UCSD-AML1 (cell line): ENCODE results near the gene AHCTF1.

ENCODE experiments used
- DNase-seq: peaks from one replicate; lab custom pipeline; 2025; ENCODE audit not compliant: unreplicated experiment; lab: John Stamatoyannopoulos, UW

AHCTF1 gene

GRCh38 chr1:246798606-246799496 is 132.9 kb downstream of the AHCTF1 start:
- no peak for DNase-seq

GRCh38 chr1:246798107-246798506 is 133.6 kb downstream of the AHCTF1 start:
- DNase-seq = no peak

DNA sequence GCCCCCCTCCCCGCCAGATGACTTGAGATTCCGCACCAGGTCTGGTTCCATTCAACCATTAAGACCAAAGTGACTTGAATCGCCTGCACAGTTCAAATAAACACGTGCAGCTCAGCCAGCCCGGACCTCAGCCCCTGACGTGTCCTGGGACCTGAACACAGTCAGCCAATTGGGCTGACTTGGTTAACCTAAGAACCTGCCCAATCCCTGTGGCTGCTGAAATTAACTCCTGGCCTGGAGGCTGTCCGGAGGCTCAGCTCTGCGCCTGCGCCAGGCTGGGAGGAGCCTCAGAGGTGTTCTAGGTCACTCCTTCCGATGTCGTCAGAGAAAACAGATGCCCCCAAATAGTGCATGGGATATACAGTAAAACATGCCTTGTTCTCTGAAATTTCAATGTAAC is 134.2 kb downstream of the AHCTF1 start:
- no peak for DNase-seq

DNA sequence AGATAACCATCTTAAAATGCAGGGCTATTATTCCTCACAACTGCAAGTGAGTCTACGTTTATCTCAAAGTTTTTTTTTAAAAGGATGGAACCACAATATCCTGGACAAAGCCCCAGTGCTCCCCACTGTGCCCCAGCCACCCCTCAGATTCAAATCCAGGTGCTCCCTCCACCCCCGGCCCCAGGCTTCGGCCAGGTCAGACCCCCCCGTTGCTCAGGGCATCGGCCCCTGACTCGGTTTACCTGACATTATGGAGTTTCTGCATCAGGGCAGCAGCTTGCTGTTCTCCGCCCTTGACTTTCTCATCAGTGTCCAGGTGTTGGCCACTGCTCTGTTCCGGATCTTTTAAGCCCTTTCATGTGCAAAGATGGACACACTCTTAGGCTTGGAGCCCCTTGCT is 134.6 kb downstream of the AHCTF1 start:
- no peak for DNase-seq

GRCh38 chr1:246795906-246796694 is 135.6 kb downstream of the AHCTF1 start:
- DNase-seq = no peak

DNA sequence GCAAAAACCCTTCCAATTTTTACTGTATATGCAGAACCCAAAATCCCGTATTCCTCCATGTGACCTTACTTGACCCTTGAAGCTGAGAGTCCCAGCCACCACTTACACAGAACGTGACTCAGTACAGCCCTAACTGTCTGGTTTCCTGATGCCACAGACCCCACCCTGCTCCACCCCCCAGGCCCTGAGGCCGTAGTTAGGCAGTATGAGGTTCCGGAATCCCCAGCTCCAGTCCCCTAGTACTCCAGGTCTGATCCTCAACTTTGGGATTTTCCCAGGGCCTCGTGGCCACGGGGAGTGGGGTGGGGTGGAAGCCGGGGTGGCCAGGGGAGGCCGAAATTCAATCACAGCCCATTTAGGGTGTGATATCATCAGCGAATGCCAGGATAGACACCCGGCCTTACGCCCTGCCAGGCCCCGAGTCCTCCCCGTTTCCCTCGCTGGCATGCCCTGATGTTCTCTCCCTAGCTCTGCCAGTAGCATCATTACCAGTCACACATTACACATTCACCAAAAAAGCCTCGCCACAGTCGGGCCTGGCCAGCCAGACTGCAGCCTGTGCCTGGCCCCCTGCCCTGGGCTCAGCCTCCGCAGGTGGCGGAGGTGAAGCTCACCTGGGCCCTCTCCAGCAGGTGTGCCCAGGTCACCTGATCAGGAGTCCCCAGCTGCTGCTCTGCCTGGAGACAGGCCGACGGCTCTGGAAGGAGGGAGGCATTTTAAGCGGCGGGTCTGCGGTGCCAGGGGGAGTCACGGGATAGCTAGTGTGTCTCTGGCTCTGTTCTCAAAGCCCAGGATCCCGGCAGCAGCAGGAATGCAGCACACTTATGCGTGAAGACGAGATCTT is 136.7 kb downstream of the AHCTF1 start:
- no peak for DNase-seq

DNA sequence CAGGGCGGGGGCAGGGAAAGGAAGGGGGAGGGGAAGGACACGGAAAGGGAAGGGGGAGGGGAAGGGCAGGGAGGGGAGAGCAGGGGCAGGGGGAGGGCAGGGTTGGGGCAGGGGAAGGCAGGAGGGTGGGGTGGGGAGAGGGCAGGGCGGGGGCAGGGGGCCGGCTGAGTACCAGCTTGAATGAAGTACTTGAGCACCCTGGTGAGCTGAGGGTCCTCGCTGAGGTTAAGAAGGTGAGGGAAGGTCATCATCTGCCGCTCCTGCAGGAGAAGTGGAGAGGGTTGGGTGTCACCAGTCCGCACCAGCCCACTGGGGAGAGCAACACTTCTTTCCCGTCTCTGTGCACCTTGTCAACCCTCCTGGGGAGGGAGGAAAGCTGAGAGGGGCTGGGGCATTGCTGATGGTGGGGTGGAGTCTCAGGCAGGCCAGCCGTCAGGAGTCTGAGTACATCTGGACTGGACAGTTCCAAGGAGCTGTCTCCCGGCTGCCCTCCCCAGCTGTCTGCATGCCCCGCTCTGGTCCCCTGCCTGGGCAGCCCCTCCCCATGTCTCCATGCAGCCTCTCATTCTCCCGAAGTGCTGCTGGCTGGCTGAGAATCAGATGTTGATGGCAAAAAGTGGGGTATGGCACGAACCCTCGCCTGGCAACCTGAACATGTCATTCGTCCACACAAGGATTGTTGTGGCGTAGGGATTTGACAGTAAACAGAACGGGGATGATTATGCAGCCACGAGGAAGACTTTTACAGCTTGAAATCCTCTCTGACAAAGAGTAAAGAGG is 137.5 kb downstream of the AHCTF1 start:
- no peak for DNase-seq

- DNase-seq = no peak
Observed at GRCh38 chr1:246793356-246793896, 138.3 kb downstream of the AHCTF1 start.

- DNase-seq = no peak
Observed at GRCh38 chr1:246792603-246793002, 139.1 kb downstream of the AHCTF1 start.

DNA sequence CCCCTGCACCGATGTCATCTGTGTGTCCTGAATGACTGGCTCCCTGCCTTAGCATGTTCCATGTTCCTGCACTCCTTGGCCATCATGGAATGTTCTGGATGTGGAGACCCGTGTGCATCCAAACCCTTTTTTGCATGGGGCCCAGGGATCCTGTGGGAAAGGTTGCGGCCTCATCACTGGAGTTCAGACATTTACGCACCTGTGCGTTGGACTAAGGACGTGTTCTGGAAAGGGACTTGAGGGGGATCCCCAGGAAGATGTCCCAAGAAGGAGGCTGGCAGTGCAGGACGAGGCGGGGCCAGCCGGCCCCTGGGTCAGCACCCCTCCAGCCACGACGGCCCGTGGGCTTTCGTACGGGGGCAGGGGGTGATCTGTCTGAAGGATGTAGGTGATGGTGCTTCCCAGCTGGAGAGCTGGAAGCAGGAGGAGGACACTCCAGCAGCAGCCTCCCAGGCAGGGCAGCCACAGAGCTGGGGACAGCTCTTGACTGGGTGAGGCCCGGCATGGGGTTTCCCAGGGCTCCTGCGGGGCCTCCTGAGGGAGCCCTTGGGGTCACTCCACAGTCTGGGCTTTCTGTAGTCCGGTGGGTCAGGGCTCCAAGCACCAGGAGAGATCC is 140.3 kb downstream of the AHCTF1 start:
- DNase-seq = no peak

- no peak for DNase-seq
Observed at GRCh38 chr1:246790833-246791232, 140.9 kb downstream of the AHCTF1 start.

DNA sequence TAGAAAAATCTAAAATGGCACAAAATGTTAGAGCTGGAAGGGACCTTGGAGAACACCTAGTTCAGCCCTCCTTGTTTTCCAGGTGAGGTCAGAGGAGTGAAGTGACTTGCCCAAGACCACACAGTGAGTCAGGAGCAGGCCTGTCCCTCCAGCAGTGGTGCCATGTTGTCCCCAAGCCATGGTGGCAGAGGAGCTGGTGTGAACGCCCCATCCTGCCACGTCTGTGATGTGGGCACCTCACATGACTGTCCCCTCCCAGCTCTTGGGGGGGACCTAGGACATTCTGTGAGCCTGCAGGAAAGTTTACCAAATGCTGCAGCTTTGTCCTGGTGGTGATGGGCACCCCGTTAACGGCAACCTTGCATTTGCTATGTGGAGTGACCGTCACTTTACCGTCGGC is 141.4 kb downstream of the AHCTF1 start:
- no peak for DNase-seq

DNA sequence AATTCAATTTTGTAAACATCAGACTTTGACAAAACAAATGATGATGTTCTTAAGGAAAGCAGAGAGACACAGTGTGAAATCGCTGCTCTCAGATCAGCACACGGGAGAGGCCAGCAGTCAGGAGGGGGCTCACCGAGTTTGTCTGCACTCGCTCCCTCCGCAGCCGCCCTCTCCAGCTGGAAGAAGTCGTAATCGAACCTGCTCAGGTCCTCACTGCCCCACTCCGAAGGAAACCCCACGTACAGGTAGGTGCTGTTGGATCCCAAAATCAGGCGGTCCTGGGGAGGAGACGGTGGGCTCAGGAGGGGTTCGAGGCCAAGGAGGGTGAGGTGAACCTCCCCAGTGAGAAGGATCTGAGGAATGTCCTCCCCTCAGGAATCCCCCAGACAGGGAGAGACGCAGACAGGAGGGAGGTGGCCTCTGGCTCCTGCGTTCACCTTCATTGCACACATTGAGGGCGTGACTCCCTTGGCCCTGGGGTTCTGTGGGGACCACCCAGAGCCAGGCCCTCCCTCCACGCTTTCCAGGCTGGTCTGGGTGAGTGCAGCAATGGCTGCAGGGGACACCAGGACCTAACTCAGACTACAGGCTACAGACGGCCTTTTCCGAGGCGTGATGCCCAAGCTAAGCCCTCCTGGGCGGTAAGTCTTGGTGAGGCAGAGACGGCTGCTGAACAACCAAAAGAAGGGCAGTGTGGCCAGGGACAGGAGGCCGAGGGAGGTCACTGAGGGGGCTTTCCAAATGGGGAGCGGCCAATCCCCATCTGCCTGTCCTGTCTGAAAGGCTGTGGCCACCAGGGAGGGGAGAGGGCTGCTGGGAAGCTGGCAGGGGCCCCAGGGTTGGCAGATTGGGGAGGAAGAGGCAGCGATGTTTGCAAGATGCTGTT is 142.1 kb downstream of the AHCTF1 start:
- no peak for DNase-seq
